HS-27A (cell line): ENCODE data around the gene KRTAP5-3.
"Not testable (repeated sequence)": the region's sequence is repeated elsewhere in the genome, so short reads cannot be mapped to it uniquely, and the experiment has no call there.

ENCODE experiments used
- DNase-seq: peaks from one replicate; pipeline ENCODE4 v3.0.0-alpha.2; 2012; ENCODE audit warnings: low read depth, missing footprints

Gene KRTAP5-3

DNA sequence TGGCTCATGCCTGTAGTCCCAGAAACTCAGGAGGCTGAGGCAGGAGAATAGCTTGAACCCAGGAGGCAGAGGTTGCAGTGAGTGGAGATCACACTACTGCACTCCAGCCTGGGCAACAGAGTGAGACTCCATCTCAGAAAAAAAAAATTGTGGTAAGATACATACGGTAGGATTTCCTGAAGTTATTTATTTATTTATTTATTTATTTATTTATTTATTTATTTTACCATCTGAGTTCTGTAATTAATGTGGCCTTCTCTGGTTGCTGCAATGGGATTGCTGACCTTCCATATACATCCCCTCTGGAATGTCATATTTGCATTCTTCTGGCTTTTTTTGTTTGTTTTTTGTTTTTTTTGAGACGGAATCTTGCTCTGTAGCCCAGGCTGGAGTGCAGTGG is 25.4 kb downstream of the KRTAP5-3 start:
- DNase-seq = not testable (repeated sequence)

DNA sequence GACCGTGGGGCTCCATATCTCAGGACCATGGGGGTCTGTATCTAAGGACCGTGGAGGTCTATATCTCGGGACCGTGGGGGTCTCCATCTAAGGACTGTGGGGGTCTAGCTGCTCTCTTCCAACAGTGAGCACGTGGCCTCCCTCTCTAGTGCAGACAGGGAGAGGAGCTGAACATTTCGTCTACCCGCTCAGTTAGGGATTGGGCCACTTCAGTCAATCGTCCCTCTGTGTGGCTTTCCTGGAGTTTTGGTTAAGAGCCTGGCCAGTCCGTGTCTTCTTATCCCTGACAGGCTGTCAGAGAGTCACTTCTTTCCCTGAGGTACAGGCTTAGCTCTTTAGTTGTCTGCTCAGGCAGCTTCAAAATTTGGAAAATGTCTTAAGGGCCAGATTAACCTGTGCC is 26.3 kb downstream of the KRTAP5-3 start:
- no peak for DNase-seq

DNA sequence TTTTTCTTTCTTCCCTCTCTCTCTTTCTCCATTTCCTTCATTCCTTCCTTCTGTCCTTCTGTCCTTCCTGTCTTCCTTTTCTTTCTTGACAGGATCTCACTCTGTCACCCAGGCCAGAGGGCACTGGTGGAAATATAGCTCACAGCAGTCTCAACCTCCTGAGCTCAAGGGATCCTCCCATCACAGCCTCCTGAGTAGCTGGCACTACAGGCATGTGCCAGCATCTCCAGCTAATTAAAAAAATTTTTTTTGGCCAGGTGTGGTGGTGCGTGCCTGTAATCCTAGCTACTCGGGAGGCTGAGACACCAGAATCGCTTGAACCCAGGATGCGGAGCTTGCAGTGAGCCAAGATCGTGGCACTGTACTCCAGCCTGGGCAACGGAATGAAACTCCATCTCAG is 31.4 kb downstream of the KRTAP5-3 start:
- no peak for DNase-seq

DNA sequence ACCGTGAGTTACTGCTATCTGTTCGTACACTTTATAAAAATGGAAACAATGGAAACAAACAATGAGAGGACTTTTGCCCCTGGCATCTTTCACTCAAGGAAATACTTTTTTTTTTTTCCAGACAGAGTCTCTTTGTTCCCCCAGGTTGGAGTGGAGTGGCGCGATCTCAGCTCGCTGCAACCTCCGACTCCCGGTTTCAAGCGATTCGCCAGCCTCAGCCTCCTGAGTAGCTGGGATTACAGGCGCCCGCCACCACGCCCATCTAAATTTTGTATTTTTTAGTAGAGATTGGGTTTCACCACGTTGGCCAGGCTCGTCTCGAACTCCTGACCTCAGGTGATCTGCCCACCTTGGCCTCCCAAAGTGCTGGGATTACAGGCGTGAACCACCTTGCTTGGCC is 32.5 kb downstream of the KRTAP5-3 start:
- DNase-seq = not testable (repeated sequence)

DNA sequence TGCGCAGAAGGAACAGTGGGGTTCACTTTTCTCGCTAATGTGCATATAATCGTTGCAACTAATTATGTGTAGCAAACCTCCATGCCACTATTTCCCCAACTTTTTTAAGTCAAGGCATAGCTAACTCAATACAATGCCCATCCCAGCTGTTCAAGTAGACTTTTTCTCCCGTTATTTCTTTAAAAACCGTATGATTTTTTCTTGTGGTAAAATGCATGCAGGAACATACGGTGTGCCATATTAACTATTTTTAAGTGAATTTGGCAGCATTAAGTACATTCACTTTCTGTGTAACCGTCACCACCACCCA is 33.4 kb downstream of the KRTAP5-3 start:
- no peak for DNase-seq

DNA sequence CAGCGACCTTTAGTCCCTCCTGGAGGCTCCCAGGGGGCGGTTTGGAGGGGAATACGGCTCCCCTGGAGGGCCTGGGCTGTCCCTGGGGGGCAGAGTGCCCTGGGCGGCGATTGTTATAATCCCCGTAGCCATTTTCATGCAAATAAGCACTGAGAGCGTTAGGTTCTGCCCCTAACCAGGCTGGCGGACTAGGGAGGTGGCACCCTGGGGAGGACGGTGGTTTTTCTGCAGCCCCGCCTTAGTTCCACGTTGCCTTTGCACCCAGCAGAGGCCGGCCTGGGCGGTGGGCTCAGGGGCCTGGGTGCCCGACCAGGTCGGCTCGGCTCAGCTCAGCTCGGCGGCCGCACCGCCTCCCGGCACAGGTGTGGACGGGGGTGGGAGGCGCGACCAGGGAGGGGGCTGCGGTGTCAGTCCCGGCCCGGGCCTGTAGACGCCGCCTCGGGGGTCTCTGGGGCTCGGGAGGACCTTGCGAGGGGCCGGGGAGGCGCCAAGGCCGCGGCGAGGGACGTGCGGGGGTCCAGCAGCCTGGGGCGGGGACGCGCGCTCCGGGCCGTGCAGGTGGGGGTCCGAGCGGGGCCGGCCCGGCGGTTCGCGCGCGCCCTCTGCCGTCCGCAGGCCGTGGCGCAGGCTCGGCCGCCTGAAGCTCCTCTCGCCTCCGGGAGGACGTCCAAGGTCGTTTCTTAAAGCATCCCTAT is 33.9 kb downstream of the KRTAP5-3 start:
- DNase-seq = no peak

DNA sequence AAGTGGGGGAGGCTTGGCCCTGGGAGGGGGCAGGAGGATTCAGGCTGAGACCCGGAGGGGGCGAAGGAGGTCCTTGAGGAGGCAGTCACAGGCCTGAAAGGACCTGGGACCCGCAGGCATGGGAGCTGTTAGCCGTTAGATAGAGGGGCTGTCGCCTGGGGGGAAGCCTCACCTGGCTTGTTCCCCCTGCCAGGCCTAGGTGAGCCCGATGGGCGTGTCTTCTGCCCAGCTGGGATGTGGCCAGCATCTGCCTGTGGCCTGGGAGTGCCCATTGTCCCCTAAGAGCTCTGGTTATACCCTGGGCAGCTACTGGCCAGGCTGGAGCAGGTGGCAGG is 34.4 kb downstream of the KRTAP5-3 start:
- DNase-seq = no peak

DNA sequence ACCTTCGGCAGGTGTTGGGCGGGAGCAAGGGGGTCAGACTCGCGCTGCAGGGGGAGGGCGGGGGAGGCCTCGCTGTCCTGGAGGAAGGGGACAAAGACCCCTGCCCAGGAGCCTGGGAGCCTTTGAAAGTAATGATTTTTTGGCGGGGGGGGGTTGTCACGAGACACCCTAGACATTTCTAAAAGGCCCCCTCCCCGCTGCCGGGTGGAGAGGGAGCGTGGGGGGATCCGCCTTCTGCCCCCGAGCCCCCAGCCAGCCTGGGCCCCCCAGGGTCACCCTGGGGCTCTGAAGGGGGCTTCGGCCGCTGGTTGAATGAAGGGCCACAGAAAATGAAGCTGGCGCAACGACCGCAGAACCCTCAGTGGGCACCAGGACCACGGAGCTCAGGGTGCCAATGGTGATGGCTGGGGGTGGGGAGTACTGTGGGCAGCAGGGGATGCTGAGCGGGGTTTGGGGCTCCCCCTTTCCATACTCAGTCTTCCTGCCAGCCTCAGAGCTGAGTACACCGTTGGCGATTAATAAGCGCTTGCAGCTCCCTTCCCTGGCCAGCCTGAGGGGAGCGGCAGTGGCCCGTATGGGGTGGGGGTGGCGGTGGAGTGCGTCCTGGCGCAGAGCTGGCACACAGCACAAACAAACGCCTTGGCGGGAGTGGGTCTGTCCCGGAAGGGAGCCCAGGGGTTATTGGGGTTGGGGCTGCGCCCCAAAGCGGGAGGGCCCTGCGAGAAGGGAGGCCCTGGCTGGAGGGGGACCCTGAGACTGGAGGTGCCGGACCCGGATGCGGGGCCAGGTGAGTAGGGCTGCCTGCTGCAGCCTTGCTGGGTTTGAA is 35.0 kb downstream of the KRTAP5-3 start:
- DNase-seq = no peak

DNA sequence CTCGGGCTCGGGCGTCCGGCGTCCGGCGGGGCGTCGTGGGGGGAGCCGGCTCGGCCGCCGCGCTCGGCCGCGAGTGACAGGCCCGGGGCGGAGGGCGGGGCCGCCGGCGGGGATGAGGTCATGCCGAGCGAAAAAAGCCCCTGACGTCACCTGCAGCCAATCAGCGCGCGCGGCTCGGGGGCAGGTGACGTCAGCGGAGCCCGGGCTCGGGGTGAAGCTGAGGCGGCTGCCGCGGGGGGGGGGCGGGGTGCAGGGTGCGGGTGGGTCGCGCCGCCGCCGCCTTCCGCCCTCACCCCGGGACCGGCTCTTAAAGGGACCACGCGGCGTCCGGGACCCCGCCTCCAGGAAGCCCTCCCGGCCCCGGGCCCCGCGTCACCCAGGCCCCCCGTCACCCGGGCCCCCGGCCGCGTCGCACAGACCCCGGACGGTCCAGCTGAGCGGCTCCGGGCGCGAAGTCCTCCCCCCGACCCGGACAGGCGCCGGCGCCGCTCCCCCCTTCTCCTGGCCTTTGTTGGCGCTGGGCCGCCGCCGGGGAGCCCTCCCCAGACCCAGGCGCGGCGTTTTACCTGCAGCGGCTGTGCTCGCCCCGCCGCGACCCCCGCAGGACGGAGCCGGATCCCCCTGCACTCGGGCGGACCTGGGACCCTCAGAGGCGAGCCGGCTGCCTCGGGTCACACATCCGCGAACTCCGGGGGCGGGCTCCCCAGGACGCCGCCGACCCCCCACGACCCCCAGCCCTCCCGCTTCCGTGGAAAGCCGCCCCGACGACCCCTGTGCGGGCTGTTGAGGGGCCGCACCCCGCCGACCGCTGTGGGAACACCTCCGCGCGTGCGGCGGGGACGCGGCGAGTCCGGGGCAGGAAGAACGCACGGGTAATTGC is 35.8 kb downstream of the KRTAP5-3 start, which contains the start of gene DUSP8:
TSS of gene DUSP8 (minus strand) at position 75 of the 880 bp plus-strand sequence. CDS start 6,445 bp downstream, outside the sequence.
- peak; percentile 38 for DNase-seq

DNA sequence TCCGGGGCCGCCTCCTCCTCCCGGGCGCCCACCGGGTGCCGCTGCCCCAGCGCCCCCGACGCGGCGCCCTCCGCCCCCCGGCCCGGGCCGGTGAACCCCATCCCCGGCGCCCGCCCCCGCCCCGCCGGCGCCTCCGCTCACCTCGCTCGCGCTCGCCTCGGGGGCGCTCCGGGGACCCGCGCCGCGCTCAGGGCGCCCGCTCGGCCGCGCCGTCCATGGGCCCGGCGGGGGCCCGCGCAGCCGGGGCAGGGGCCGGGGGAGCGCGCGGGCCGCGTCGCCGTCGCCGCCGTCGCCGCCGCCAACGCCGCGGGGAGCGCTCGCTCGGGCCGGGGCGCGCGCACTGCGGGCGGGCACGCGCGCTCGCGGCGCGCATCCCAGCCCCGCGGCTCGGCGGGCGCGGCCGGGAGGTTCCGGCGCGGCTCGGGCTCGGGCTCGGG is 36.5 kb downstream of the KRTAP5-3 start:
- DNase-seq = no peak

DNA sequence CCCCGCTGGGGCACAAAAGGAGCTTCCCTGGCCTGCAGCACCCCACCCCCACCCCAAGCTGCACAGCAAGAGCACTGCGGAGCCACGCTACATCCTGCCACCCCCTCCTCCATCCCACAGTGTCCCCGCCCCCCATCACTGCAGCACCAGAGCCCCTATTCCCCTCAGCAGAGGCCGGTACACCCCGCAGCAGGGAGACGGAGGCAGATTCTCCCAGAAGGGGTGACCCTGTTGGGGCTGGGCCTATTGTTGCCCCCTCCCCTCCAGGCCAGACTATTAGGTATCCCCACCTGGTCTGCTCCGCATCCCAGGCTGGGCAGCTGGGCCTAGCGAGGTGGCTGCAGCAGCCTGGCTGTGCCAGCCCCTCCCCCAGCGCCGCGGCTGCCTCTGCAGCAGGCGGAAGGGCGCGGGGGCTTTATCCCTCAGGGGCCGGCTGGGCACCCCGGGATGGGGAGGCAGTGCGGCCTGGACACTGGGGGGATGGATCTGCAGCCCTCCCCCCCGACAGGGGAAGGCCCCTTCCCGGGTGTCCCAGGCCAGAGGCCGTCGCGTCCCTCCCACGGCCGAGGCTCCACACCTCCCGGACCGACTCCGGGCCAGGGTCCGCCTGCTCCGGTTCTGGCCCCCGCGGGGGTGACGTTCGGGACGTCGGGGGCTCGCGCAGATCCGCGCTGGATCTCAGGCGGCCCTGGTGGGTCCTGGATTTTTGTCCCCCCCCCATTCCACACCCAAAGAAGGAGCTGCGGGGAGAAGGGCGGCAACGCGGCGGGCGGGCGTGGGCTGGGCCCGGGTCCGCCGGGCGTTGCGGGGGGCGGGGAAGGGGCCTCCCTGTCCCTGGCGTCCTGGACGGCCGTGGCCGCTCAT is 37.1 kb downstream of the KRTAP5-3 start:
- DNase-seq = no peak

DNA sequence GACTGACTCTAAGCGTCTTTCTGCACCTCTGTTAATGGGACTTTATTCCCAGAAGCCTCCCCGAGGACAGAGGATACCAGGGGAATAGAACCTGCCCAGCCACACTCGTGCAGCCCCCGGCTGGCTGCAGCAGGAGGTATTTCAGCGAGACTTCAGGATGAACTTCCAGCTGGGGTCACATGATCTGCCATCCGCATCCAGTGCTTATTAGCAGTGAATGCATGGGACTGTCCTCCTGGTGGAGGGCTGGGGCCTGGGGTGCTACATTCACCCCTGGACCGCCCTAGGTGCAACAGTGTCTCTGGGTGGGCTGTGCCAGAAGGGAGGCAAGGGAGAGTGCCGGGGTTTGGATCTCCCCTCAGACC is 37.8 kb downstream of the KRTAP5-3 start:
- DNase-seq = no peak

DNA sequence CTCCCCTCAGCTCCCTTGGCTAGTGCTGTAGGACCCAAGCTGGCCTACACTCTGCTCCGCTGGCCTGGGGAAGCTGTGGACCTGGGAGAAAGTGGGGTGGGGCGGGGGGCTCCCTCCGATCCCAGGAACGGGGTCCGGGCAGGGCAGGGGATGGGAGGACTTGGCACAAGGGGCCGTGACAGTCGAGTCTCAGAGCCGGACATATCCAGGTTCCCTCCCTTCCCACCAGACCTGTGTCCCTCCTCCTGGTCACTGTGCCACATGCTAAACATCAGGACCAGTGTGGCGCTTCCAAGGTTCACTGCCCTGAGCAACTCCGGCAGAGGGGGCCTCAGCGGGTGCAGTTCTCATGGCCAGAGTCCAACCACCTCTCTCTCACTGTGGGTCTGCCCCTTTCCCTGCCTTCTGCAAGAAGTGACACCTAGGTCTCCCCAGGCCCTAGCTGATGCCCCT is 38.2 kb downstream of the KRTAP5-3 start:
- no peak for DNase-seq

DNA sequence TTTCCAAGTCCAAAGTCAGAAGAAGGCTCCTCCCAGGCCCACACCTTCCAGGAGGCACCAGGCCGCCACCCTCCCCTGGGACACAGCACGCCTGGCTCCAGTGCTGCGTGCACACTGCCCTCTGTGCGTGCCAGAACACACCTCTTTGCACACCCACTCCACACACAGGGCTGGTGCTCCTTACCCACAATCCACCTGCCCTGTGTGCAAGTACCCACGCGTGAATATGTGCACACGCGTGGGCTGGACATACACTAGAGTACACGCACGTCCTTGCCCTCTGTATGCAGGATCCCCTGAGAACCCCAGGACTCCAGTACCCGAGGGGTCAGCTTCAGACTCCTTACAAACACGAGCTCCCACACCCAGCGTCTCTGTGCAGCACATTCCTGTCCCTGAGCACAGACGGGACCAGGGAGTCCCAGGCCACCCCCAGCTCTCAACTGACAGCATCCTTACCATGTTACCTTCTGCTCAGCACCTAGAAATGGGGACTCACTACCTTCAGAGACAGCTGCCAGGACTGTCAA is 38.9 kb downstream of the KRTAP5-3 start:
- no peak for DNase-seq

DNA sequence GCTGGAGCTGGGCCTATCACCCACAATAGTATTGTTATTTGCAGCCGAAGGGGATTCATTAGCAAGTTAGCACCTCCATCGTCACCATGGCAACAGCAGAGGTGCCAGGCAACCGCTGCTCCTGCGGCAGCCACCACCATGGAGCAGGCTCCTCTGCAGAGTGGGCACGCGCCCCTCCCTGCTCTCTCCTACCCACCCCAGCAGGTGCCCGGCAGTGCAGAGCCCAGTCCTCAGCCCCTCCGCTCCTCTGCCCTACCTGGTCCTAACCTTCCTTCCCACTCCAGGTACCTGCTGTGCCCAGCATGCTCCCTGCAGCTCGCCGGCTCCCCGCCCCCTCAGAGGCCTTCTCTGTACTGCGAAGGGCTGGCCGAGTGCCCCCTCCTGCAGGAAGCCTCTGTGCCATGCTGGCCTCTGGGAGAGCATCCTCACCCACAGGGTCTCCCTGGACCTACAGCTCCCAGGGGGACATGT is 39.8 kb downstream of the KRTAP5-3 start:
- DNase-seq = no peak

DNA sequence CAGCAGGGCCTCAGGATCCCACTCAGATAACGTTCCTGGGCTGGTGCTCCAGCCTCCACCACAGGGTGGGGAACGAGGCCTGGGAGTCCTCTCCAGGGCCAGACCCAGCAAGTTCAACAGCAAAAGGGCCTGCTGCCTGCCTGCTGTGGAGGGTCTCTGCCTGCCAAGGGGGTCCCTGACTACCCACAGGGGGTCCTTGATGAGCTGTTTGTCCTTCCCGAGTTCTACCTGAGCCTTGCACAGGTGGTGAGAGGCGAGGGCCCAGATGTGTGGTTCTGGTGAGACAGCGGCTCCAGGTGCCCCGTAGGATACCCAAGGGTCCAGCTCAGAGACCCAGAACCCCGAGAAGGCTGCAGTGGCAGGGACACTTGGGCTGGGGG is 40.6 kb downstream of the KRTAP5-3 start:
- no peak for DNase-seq

DNA sequence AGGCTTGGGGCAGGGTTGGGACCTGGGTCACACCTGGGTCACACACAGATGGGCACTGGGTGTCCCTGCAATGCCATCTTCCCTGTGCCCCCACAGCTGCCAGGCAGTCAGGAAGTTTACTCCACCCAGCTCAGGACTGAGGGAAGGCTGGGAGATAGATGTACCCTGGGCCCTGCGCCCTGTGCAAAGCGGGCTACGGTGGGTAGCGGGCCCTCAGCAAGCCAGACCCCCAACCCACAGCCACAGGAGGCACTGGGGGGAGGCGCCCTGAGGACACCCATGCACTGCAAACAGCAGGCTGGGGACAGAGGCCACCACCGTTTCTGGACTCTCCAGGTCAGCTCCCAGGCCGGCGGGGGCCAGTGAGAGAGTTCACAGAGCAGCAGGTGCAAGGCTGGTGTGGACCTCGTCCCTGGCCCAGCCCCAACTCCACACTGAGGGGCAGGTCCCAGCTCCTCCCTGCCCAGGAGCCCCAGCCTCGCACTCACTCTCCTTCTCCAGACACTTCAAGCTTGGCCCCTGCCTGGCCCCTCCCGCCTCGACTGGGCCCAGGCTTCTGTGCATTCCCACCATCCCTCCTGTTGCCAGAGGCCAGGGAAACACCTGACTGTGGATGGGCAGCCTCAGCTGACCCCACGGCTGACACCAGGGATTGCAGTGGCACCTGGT is 41.1 kb downstream of the KRTAP5-3 start:
- no peak for DNase-seq

DNA sequence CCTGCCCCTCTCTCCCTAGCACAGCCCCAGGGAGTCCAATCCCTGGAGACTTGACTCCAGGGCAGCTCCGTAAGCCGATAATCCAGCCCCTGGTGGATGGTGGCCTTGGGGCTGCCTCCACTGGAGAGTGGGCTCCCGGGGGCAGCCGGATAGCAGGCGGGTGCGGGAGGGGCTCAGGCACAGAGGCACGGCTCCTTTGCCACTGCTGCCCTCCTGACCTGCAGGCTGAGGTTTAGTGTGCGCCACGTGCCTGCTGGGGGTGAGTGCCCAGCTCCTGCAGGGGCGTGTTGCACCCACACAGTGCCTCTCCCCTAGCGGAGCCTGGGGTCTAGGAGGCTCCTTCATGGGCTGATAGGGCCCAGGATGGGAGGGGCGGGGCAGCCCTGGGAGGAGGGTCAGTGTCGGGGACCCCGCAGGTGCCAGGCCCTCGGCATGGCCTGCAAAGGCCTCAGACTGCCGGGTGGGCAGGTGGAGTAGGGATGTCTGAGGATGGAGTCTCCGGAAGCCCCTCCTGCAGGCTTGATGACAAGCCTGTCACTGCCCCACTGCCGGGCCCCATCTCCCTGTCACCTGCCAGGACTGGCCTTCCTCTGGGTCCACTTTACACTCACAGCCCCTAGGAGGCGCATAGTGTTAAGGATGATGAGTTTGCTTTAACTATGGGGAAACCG is 41.7 kb downstream of the KRTAP5-3 start:
- no peak for DNase-seq

DNA sequence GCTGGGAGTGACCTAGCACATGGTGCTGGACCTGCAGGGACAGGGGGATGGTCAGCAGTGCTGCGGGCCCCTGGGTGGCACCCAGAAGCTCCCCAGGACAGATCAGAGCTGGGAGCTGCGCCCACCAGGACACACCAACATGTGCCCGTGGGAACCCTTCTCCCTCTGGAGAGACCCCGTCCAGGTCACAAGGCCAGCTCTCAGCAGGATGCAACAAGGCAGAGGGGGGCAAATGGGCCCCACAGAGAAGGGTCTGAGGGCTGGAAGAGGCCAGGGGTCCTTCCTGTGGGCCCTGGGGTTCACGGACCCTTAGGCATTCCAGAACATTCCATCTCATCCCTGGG is 42.4 kb downstream of the KRTAP5-3 start:
- no peak for DNase-seq

DNA sequence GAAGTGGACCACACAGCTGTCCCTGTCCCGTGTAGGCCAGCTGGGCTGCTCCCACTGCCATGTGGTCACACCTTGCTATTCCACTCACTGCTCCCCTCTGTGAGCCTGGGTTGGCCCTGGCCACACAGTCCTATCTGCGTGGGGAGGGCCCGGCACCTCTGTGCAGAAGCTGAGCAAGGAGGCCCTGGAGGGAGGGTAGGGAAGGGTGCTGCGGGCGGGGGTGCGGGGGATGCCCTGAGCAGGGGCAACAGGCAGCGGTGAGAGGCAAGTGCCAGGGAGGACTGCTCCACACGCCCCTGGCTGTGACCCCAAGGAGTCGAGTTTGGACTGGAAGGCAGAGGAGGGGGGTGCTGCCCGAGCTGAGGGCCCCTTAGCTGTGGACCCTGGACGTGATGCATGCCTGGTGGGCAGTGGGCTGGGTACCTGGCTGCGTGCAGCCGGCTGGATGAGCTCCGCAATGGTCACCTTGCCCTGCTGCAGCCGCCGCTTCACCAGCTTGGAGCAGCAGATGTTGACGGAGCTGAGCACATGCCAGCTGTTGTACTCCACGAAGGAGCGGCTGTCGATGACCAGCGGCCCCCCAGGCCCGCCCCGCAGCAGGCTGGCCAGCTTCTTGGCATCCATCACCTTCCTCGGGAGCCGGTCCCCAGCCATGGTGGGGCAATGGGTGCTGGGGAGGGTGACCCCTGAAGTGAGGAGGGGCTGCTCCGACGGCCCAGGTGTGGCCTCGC is 42.9 kb downstream of the KRTAP5-3 start:
- no peak for DNase-seq
